GM23338 (cell line): Measurements from ENCODE around the gene PPP6R1. TPM values are rescaled to one million over a fixed set of nuclear protein-coding genes. Genes with fewer than 3 reads are reported as not detected.

Source experiments
- ATAC-seq: fragments of 200-7000 bp; cut with Tn5 transposase; 3 replicates; pipeline ENCODE4 v1.9.1; 2020
- DNase-seq: peaks from one replicate; pipeline ENCODE4 v3.0.0-alpha.2; 2015; ENCODE audit warnings: low spot score
- H2AFZ ChIP-seq: fragments of 200-600 bp; sonication (generic); 2 replicates; pipeline ENCODE4 v1.8.0; 2016; ENCODE audit warnings: antibody characterized with exemption, mild to moderate bottlenecking, moderate library complexity
- H3F3A ChIP-seq: fragments of 200-600 bp; sonication (generic); replicated peaks from 2 replicates; pipeline ENCODE4 v1.8.0; 2017; ENCODE audit warnings: antibody characterized with exemption, mixed run types, low read depth
- H3K27ac ChIP-seq: fragments of 200-600 bp; sonication (generic); 2 replicates; pipeline ENCODE4 v1.6.1; 2016; ENCODE audit warnings: low read depth
- H3K27me3 ChIP-seq: fragments of 200-600 bp; sonication (generic); 2 replicates; pipeline ENCODE4 v1.8.0; 2016; ENCODE audit warnings: mild to moderate bottlenecking, mixed run types, moderate library complexity; ENCODE audit not compliant: insufficient read depth
- H3K36me3 ChIP-seq: fragments of 200-600 bp; sonication (generic); 2 replicates; pipeline ENCODE4 v1.8.0; 2016; ENCODE audit warnings: mild to moderate bottlenecking; ENCODE audit not compliant: insufficient read depth
- H3K4me1 ChIP-seq: fragments of 200-600 bp; sonication (generic); 2 replicates; pipeline ENCODE4 v1.8.0; 2016; ENCODE audit warnings: mild to moderate bottlenecking, moderate library complexity; ENCODE audit not compliant: insufficient read depth
- H3K4me2 ChIP-seq: fragments of 200-600 bp; sonication (generic); 2 replicates; pipeline ENCODE4 v1.7.1; 2017; ENCODE audit warnings: mixed run types
- H3K4me3 ChIP-seq: fragments of 200-600 bp; sonication (generic); 2 replicates; pipeline ENCODE4 v1.6.1; 2016; ENCODE audit warnings: mixed run types
- H3K79me2 ChIP-seq: fragments of 200-600 bp; sonication (generic); replicated peaks from 2 replicates; pipeline ENCODE4 v1.8.0; 2017; ENCODE audit warnings: mild to moderate bottlenecking; ENCODE audit not compliant: insufficient read depth
- H3K9me2 ChIP-seq: fragments of 200-600 bp; sonication (generic); 2 replicates; pipeline ENCODE4 v1.8.0; 2017; ENCODE audit not compliant: insufficient read depth
- H4K20me1 ChIP-seq: fragments of 200-600 bp; sonication (generic); replicated peaks from 2 replicates; pipeline ENCODE4 v1.8.0; 2017; ENCODE audit warnings: mild to moderate bottlenecking; ENCODE audit not compliant: insufficient read depth
- H3K27ac Mint-ChIP-seq: 2 replicates; pipeline ENCODE4 v1.8.0; 2020; ENCODE audit warnings: inconsistent platforms, mild to moderate bottlenecking, moderate library complexity, mixed read lengths
- H3K27me3 Mint-ChIP-seq: 3 replicates; pipeline ENCODE4 v1.8.0; 2022; ENCODE audit warnings: low read depth, mild to moderate bottlenecking, moderate library complexity, mixed read lengths, inconsistent platforms; ENCODE audit not compliant: insufficient read depth, poor library complexity
- H3K36me3 Mint-ChIP-seq: 3 replicates; pipeline ENCODE4 v1.8.0; 2021; ENCODE audit warnings: low read depth, mild to moderate bottlenecking, inconsistent platforms, moderate library complexity, mixed read lengths
- H3K4me1 Mint-ChIP-seq: 3 replicates; pipeline ENCODE4 v1.8.0; 2020; ENCODE audit warnings: mild to moderate bottlenecking, inconsistent platforms, mixed read lengths
- H3K4me3 Mint-ChIP-seq: 3 replicates; pipeline ENCODE4 v1.8.0; 2021; ENCODE audit warnings: moderate library complexity, mild to moderate bottlenecking, inconsistent platforms, mixed read lengths
- H3K9me3 Mint-ChIP-seq: 3 replicates; pipeline ENCODE4 v1.8.0; 2020; ENCODE audit warnings: moderate library complexity, mild to moderate bottlenecking, inconsistent platforms, mixed read lengths
- EZH2phosphoT487 ChIP-seq: fragments of 200-600 bp; sonication (generic); IDR thresholded peaks from one replicate; pipeline ENCODE4 v1.8.1; 2018; ENCODE audit warnings: antibody characterized with exemption; ENCODE audit not compliant: unreplicated experiment
- JUNB ChIP-seq: IDR thresholded peaks from one replicate; pipeline ENCODE4 v1.6.1; 2016; ENCODE audit warnings: antibody characterized with exemption; ENCODE audit not compliant: unreplicated experiment
- ZNF114 ChIP-seq: fragments of 250-450 bp; sonication (Bioruptor Pico); IDR thresholded peaks from 2 replicates; pipeline ENCODE4 v1.5.0; 2020; ENCODE audit warnings: mild to moderate bottlenecking, moderate library complexity
- ZNF462 ChIP-seq: fragments of 250-450 bp; sonication (Bioruptor Pico); IDR thresholded peaks from 2 replicates; pipeline ENCODE4 v1.5.0; 2020; ENCODE audit warnings: mild to moderate bottlenecking, moderate library complexity
- polyA plus RNA-seq: library from polyadenylated mRNA; unstranded; fragments of >200 nt; fragmentation: Nextera tagmentation; extraction: Ambion mirVana; gene quantifications from 2 replicates; pipeline ENCODE4 v1.2.1, GENCODE V29; 2016
- total RNA-seq: library from RNA; depleted of rRNA; stranded (reverse); fragments of >200 nt; shearing (Covaris generic); gene quantifications from 2 replicates; pipeline ENCODE4 v1.2.3, GENCODE V29; 2014
- TF ChIP-seq, protein P1 (sequence below): IDR thresholded peaks from 2 replicates; pipeline ENCODE4 v1.6.1; 2016; ENCODE audit warnings: antibody characterized with exemption

PPP6R1 gene
- total and polyA plus RNA-seq, 2 experiments from 2014 or later: 22.2 to 70.8 TPM

GRCh38 chr19:55266840-55267239 is 8.0 kb upstream of the PPP6R1 start (continued):
- TF ChIP-seq ZNF462 (CRISPR knock-in tag) (no peak), JUNB (no peak)
- TF ChIP-seq, protein P1, sequence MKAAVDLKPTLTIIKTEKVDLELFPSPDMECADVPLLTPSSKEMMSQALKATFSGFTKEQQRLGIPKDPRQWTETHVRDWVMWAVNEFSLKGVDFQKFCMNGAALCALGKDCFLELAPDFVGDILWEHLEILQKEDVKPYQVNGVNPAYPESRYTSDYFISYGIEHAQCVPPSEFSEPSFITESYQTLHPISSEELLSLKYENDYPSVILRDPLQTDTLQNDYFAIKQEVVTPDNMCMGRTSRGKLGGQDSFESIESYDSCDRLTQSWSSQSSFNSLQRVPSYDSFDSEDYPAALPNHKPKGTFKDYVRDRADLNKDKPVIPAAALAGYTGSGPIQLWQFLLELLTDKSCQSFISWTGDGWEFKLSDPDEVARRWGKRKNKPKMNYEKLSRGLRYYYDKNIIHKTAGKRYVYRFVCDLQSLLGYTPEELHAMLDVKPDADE: no peak

DNA sequence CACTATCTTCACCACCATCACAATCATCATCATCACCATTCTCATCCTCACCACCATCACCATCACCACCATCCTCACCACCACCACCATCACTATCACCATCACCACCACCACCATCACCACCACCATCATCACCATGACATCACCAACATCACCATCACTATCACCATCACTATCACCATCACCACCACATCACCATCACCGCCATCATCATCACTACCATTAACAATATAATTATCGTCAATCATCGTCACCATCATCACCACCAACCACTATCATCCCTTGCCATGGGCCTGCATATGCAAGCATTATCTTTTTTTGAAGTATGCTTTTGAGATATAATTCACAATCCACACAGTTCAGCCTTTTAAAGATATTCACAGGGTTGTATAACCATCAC is 7.6 kb upstream of the PPP6R1 start:
- TF ChIP-seq EZH2phosphoT487 (no peak), ZNF462 (CRISPR knock-in tag) (no peak), ZNF114 (CRISPR knock-in tag) (no peak)
- Mint-ChIP-seq H3K9me3 (peaks cover 11% of the 10 kb centered on the region), H3K27ac (no peak overlapping the region), H3K36me3 (peaks cover 15% of the 10 kb centered on the region), H3K4me1 (peaks cover 7% of the 10 kb centered on the region), H3K4me3 (no peak overlapping the region; the same call in 2 of the 3 replicates), H3K27me3 (no peaks in the 10 kb centered on the region)
- no peaks in the 10 kb centered on the region; the same call in 1 of the 2 replicates for H4K20me1 ChIP-seq
- H3K4me3 ChIP-seq: no peak overlapping the region
- 0 out of 2 replicates have a peak, but pooled peaks cover 4% of the 10 kb centered on the region for H3K9me2 ChIP-seq
- no peaks in the 10 kb centered on the region for H3K27me3 ChIP-seq
- no peak overlapping the region for H2AFZ ChIP-seq
- H3F3A ChIP-seq: peaks cover 6% of the 10 kb centered on the region; the same call in 1 of the 2 replicates
- no peak for ATAC-seq
- 0 out of 2 replicates have a peak, but pooled peaks cover 4% of the 10 kb centered on the region for H3K79me2 ChIP-seq
- no peak overlapping the region for H3K4me2 ChIP-seq
- no peak overlapping the region for H3K27ac ChIP-seq
- no peaks in the 10 kb centered on the region for H3K4me1 ChIP-seq
- H3K36me3 ChIP-seq: no peaks in the 10 kb centered on the region
- DNase-seq: no peak
